GM18951 (cell line): ENCODE data around the gene C2CD4D.

ENCODE experiments used
- POLR2A ChIP-seq: IDR thresholded peaks from 4 replicates; pipeline ENCODE4 v1.6.1; 2011; ENCODE audit warnings: mild to moderate bottlenecking; ENCODE audit not compliant: insufficient read length, insufficient read depth; ENCODE audit errors: extremely low read depth
- in situ Hi-C: fragments of 300-500 bp; cut with MboI; formaldehyde crosslinking; loops from one replicate; pipeline ENCODE4 v1.12.0; 2022; ENCODE audit warnings: low sequenced_read_pairs, mixed read lengths, inconsistent platforms; ENCODE audit not compliant: unreplicated experiment

The C2CD4D gene

DNA sequence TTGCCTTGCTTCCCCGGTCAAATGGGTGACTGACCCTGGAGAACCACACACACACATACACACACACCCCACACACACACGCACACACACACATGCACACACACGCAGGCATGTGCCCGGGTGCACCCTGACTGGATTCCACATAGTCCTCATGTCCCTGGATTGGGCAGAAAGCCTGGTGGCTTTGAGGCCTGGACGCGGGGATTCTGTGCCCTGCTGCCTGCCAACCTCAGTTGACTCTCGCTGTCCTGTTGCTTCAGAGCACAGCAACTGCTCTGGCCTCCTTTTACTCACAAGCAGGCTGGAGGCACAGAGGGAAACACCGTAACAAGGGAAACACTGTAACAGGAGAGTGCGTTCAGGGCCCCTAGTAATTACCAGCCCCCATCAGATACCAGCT, 14.4 kb downstream of the C2CD4D start:
- in situ Hi-C loops, result loop anchor here (25.0 kb wide), 1 partner anchor 238 kb away; no protein-coding TSS in a partner anchor
- TF ChIP-seq POLR2A, result no peak

DNA sequence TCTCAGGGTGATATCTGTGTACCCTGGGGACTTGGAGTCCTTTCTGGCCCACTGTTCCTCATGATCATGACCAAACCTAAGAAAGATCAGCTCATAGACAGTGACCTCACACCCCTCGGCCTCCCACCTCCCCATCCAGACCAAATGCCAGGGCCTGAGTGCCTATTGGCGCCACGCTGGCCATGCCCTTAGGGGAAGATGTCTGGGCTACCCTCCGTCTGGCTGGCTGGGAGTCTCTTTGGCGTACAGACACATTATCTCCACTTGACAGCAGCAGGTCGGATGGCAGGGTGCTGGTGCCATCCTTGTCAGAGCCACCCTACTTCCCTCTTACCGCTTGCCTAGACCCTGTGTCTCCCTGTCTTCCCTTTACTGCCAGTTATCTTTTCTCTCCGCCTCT, 16.4 kb downstream of the C2CD4D start:
- no peak for TF ChIP-seq POLR2A
- in situ Hi-C loops, result no loop called here

DNA sequence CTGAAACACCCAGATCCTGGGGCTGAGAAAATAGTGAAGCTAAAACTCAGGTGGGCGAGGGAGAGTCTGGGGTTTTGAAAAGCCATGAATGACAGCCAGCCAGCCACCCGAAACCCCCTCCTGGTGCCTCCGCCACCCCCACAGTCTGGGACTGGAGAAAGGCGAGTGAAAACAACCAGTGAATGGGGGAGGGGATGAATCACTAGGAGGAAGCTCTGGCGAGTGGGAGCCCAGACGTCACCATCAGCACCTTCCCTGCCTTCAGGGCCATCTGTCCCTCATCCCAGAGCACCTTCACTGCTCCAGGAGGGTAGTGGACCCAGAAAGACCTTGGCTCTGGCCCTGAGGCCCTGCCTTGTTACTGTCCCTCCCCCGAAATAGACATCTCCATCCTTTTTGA, 17.2 kb downstream of the C2CD4D start:
- in situ Hi-C loops, result no loop called here
- no peak for TF ChIP-seq POLR2A

DNA sequence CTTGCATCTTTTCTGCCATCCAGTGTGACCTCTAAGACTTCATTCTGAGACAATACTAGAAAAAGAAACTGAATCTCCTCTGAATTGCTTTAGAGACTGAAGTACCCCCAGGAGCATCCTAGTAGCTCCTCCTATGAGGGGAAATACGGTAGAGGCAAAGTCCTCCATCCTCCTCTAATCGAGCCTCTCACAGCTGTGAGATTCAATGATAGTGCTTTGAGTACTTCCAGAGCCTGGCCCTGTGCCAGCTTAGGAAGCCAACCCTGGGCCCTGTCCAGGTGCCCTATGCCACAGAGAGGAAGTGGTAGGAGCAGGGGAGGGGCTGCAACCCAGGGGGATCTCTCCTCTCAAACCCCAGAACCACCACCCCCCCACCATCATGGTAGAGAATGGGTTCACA, 18.7 kb downstream of the C2CD4D start:
- in situ Hi-C loops, result no loop called here
- TF ChIP-seq POLR2A, result no peak

DNA sequence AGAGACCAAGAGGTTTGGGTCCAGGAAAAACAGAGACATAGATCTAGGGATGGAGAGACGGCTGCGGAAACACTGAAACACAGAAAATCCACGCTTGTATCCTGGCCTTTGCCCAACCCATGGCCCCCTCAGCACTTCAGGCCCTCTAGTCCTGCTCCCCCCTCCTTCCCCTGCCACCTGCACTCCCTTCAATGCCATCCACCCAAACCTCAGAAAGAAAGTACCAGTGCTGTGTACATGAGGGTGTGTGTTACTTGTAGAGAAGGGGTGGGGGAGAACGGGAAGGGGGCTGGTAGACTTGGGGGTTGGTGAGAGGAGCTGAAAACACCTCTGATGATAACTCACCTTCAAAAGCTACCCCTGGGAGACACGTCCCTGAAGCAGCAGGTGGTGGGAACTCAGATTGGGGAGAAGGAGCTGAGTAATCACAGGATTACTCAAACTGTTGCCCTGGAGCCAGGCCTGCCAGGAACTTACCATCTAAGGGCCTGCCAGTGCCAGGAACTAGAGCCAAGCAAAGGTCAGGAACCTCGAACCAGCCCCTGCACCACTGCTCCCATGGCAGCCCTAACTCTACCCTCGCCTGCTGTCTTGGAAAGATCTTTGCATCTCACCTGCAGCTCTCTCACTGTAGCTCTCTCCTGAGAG, 19.5 kb downstream of the C2CD4D start:
- in situ Hi-C loops, result no loop called here
- no peak for TF ChIP-seq POLR2A

DNA sequence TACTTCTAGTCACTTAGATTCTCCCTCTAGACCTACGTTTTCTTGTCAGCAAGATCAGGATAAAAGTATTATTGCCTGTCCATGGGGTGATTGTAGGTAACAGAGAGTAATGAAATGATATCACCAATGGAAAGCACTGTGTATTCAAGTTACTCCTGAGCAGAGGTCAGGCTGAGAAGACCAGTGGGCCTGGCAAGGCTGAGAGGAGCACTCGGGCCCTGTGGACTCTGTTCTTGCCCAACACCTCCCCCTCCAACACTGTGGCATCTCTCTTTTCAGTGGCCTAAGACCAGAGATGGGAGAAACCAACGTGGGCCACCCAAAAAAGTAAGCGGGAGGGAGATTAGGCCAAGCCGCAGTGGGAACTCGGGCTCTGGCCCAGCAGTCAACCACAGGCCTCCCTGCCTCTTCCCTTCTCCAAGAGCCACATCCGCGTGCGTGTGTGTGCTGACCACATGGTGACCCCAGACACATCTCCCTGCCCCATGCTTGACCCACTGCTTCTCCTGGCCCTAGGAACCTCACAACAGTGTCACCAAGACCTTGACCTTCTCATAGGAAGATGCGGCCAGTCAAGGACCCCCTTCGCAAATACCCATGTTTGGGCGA, 20.3 kb downstream of the C2CD4D start:
- TF ChIP-seq POLR2A, result no peak
- in situ Hi-C loops, result no loop called here

DNA sequence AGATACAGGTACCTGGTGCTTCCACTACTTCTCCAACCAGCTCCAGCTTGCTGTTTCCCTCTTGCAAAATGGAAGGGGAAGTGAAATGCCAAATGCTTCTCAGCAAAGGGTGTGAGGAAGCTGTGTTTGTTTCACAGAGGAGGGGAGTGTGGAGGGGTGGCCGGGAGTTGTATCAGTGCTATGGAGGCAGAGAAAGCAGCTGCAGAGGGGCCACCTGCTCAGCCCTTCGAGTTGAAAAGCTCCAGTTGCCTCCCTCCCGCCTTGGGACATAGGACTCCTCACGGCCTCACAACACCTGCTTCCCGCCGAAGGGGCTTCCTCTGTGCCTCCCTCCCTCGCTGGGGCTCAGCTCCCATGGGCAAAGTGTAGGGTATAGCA, 22.3 kb downstream of the C2CD4D start:
- in situ Hi-C loops, result no loop called here
- TF ChIP-seq POLR2A, result no peak

DNA sequence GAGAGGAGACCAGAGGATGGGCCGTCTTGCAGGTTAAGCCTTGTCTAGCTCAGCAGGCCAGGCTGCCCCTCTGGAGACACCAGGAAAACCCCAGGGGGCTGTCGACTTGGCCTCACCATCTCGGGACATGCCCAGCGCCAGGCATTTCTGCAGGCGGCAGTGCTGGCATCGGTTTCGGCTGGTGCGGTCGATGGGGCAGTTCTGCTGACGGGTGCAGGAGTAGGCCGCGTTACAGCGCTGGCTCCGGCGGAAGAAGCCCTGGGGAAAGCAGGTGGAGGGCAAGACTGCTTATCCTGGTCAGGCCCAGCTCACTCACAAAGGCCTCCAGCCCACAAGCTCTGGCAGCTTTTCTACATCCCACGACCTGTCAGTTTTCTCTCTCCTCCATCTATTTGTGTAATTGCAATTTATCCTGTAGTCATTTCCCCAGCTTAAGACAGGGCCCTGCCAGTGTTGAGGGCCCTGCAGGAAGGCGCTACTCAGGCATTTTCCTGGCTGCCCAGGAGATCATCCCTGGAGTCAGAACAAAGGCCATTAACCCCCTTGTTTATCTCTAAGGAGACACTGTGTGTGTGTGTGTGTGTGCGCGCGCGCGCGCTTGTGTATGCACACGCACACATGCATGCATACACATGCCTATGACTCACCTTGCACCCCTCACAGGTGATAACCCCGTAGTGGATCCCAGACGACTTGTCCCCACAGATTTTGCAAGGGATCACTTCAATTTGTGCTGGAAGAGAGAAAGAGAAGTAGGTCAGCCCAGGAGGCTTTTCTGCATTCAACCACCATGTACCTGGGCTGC, 22.9 kb downstream of the C2CD4D start:
- in situ Hi-C loops, result no loop called here
- no peak for TF ChIP-seq POLR2A

DNA sequence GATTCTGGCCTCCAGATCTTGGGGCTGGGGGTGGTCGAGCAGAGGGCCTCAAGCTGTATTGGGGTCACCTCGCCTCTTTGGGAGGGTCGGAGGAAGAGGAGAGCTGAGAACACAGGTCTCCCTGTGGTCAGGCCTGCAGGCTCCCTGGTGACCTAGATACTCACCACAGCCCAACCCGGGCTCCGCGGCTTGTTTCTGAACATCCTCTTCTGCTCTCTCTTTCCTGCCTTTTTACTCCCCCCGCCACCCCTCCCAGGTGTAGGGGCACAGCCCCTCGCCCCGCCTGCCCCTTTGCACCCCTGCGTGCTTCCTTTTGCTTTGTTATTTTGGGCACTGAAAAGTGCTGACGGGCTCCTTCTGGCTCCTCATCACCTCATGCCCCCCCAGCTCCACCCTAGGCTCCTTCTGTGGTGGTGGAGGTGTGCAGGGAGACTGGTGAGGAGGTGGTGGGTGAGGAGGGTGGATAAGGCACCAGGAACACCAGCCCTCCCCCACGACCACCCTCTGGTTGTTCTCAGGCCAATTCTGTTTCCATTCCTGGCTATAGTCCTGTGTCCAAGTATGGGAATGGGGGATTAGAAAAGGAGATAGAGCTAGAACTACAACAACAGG, 23.8 kb downstream of the C2CD4D start:
- TF ChIP-seq POLR2A, result no peak
- in situ Hi-C loops, result no loop called here

DNA sequence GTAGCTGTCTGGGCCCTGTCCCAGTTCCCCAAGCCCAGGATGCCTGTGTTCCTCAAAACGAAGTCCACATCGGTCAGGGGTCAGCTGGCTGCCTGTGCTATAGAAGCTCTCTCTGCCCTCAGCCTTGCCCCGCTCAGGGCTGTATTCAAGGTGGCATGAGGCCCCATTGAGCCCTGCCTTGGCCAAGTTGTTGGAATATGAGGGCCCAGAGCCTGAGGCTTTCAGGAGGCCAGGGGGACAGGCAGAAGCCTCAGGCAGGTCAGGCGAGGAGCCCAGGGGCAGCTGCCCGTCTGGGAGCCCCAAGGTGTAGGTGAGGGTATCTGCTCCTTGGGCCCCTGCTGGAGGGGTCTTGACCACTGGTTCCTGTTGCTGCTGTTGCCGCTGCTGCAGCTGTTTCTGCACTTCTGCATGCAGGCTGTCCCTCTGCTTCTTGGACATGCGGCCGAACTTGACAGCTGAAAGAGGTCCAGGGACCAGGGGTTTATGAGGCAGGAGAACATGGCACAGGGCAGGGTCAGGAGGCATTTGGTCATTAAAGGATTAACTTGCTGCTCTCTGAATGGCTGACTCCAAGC, 24.6 kb downstream of the C2CD4D start:
- in situ Hi-C loops, result no loop called here
- TF ChIP-seq POLR2A, result no peak

DNA sequence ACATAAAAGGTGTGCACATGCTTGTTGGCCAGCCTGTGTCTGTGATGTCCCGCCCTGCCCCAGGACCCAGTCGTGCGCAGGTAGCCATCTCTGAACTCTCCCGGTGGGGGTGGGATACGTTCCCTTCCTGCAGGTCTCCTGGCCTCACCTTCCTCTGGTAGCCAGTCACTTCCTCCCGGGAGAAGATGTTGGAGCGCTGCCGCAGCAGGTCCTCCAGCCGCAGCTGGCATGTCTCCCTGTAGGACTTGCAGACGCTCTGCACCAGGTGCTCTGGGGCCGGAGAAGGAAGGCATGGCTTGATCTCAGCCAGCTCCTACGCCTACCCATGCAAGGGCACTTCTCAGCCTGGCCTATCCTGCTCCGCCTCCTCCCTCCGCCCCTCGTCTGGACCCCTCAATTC, 25.2 kb downstream of the C2CD4D start:
- no peak for TF ChIP-seq POLR2A
- in situ Hi-C loops, result no loop called here

DNA sequence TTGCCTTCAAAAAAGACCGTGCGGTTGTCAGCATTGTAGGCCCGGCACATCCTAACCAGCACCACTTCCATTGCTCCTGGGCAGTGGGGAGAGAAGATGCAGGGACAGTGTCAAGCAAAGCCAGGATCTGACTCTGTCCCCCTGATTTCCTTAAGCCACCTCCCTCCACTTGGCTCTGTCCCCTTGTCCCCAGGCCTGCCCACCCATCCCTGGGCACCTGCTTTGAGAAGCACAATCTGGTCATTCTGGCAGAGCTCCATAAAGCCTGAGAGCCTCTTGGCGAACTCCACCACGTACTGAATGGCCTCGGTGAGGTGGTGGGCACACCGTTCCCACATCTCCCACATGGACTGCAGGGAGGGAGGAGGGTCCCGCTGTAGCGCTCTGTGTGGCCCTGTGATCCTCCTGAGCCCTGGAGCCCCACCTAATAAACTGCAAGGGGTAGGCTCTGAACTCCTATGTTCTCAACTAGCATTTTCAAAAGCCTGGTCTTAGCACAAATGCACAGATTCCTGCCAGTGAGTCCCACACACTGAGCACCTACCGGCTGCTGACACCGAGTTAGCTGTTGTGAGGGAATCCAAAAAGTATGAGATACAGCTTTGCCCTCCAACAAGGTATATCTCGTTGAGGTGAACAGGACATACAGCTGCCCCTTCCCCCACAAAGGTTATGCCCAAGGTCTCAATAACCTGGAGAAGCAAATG, 26.2 kb downstream of the C2CD4D start:
- no peak for TF ChIP-seq POLR2A
- in situ Hi-C loops, result no loop called here

DNA sequence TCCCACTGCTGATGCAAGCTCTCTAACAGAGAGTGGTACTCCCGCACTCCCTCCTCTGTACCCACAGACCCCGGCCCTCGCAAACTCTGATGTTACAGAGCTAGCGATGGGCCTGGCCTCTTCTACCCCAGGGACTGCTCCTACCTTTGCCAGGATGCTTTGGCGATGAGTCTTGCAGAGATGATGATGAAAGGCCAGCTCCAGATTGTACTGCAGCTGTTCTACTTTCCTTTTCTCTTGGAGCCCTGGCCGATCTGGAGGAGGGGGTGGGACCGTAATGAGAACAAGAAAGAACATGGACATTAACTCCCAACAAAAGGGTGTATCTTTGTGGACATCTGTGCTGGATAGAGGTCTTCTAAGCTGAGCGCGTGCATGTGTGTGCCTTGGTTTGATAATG, 28.4 kb downstream of the C2CD4D start:
- TF ChIP-seq POLR2A, result no peak
- in situ Hi-C loops, result no loop called here
